HG02678 (cell line): ENCODE results near the gene LCE1E.

Experiments used
- ATAC-seq: cut with Tn5 transposase; IDR thresholded peaks from one replicate; pipeline ENCODE4 v1.9.1; 2021; ENCODE audit warnings: mild to moderate bottlenecking, moderate library complexity; ENCODE audit not compliant: unreplicated experiment

LCE1E gene, protein sequence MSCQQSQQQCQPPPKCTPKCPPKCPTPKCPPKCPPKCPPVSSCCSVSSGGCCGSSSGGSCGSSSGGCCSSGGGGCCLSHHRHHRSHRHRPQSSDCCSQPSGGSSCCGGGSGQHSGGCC

GRCh38 chr1:152786077-152786476 is at the start of gene LCE1E:
LCE1E (plus strand) TSS chr1:152786257; CDS start chr1:152787300, 1,043 bp downstream.
- ATAC-seq, result no peak

GRCh38 chr1:152737997-152738396 is 48.1 kb upstream of the LCE1E start:
- no peak for ATAC-seq

- ATAC-seq, result no peak
Observed at GRCh38 chr1:152739841-152740240, 46.2 kb upstream of the LCE1E start.

- no peak for ATAC-seq
Observed at GRCh38 chr1:152741656-152742055, 44.4 kb upstream of the LCE1E start.

- no peak for ATAC-seq
Observed at GRCh38 chr1:152743371-152744145, 42.5 kb upstream of the LCE1E start.

GRCh38 chr1:152745289-152745704 is 40.8 kb upstream of the LCE1E start:
- ATAC-seq, result no peak

- ATAC-seq, result no peak
Observed at GRCh38 chr1:152745765-152746444, 40.2 kb upstream of the LCE1E start.

- ATAC-seq, result no peak
Observed at GRCh38 chr1:152747831-152748230, 38.2 kb upstream of the LCE1E start.

DNA sequence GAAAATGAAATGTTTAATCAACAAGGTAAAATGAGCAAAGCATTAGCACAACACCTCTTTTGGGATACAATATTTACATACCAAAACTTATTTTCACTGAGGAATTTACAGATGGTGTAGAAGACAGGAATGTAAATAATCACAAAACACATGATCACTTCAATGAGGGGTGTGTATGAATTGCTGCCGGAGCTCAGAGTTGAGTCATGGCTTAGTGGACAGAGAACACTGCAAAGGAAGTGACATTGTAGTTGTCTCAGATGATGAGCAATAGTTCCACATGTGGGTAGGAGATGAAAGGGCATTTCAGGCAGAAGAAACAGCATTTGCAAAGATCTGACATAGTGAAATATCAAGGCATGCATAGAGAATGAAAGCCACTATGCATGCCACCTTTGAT is 33.8 kb upstream of the LCE1E start:
- no peak for ATAC-seq

- no peak for ATAC-seq
Observed at GRCh38 chr1:152753586-152753985, 32.5 kb upstream of the LCE1E start.

DNA sequence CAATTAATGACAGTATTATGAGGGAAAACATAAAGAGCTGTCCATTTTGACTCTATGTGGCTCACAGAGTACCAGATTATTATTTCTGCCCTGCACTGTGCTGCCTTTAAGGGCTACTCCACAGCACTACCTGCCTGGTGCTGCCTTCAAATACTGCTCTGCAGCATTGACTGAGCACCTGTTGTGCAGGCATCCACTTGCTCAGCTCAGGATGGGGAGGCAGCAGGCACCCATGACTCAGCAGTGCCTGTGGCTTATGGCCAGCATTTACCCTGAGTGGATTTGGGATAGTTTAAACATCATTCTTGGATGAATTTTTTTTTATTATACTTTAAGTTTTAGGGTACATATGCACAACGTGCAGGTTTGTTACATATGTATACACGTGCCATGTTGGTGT is 29.2 kb upstream of the LCE1E start:
- ATAC-seq, result no peak

DNA sequence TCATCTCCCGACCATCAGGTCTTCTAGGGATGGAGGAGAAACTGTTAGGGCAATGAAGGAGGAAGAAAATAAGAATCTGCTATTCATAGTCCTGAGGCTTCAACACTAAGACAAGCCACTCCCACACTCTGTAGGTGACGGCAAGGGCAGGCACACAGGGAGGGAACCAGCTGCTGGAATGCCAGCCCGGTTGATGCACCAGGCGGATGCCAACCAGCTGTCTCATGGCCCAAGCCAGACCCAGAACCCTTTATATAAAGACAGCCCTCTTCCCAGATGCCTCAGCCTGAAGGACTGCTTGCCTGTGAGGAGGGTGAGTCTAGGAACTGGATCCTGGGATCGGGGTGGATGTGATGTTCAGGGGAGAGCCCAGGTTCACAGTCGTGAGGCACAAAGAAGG is 28.3 kb upstream of the LCE1E start, which contains the start of gene KPRP:
TSS of gene KPRP (plus strand) at position 279 of the 400 bp plus-strand sequence. CDS start 1,564 bp downstream, outside the sequence.
- no peak for ATAC-seq

DNA sequence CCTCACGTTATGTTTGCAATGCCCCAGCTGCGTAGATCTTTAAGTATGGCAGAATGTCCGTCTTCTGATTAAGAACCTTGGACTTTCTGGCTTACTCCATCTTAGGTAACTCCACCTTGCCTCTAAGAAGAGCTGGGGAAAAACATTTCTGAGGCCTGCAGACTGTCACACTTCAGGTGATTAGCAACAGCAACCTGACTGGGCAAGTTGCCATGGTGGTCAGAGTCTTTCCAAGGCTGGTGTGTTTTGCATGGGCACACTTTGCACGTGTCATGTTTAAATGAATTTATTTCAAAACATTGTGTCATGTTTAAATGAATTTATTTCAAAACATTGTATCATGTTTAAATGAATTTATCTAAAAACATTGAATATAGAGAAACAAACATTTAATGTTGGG is 27.4 kb upstream of the LCE1E start:
- ATAC-seq, result no peak

DNA sequence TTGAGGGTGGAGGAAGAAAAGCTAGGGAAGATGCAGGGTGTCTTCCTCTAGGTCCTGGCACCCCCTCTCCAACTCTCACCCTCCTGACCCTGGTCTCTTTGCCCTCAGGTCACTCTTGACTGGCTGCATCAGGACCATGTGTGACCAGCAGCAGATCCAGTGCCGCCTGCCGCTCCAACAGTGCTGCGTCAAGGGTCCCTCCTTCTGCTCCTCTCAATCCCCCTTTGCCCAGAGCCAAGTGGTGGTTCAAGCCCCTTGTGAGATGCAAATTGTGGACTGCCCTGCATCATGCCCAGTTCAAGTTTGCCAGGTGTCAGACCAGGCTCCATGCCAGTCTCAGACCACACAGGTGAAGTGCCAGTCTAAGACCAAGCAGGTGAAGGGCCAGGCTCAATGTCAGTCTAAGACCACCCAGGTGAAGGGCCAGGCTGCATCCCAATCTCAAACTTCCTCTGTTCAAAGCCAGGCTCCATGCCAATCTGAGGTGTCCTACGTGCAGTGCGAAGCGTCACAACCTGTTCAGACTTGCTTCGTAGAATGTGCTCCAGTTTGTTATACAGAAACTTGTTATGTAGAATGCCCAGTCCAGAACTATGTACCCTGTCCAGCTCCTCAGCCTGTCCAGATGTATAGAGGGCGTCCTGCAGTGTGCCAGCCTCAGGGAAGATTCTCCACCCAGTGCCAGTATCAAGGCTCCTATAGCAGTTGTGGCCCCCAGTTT is 26.4 kb upstream of the LCE1E start:
- ATAC-seq, result no peak

DNA sequence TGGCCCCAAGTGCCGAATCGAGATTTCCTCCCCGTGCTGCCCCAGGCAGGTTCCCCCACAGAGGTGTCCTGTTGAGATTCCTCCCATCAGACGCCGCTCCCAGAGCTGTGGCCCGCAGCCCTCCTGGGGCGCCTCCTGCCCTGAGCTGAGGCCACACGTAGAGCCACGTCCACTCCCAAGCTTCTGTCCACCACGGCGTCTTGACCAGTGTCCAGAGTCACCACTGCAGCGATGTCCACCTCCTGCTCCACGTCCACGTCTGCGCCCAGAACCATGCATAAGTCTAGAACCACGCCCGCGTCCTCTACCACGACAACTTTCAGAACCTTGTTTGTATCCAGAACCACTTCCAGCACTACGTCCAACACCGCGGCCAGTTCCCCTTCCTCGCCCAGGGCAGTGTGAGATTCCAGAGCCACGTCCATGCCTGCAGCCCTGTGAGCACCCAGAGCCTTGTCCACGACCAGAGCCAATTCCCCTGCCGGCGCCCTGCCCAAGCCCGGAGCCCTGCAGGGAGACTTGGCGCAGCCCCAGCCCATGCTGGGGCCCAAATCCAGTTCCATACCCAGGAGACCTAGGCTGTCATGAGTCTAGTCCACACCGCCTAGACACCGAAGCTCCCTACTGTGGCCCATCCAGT is 25.4 kb upstream of the LCE1E start:
- ATAC-seq, result no peak

- no peak for ATAC-seq
Observed at GRCh38 chr1:152761609-152762213, 24.3 kb upstream of the LCE1E start.

GRCh38 chr1:152768847-152769533 is 17.1 kb upstream of the LCE1E start:
- ATAC-seq, result no peak

GRCh38 chr1:152770411-152770810 is 15.6 kb upstream of the LCE1E start:
- ATAC-seq, result no peak

- ATAC-seq, result no peak
Observed at GRCh38 chr1:152774875-152775274, 11.2 kb upstream of the LCE1E start, which contains the start of gene LCE1F. LCE1F (plus strand) TSS chr1:152775140; CDS start chr1:152776372, 1,232 bp downstream.

- no peak for ATAC-seq
Observed at GRCh38 chr1:152776361-152776760, 9.7 kb upstream of the LCE1E start.
